Islet precursor cell (in vitro differentiated cells): Measurements from ENCODE around the gene ATP7B.
"Not testable (repeated sequence)": the region's sequence is repeated elsewhere in the genome, so short reads cannot be mapped to it uniquely, and the experiment has no call there.

Experiments used
- DNase-seq: peaks from one replicate; pipeline ENCODE4 v3.0.0-alpha.2; 2018

Gene ATP7B

GRCh38 chr13:52010890-52011631 is at the start of gene ATP7B:
ATP7B (minus strand) TSS chr13:52011450; CDS start chr13:52011337, 113 bp downstream.
- peak; percentile 73 for DNase-seq

GRCh38 chr13:52053460-52053859 is 42.2 kb upstream of the ATP7B start:
- DNase-seq: peak; percentile 64

- DNase-seq: no peak
Measured at GRCh38 chr13:52051400-52051799, 40.1 kb upstream of the ATP7B start.

- no peak for DNase-seq
Measured at GRCh38 chr13:52048516-52048915, 37.3 kb upstream of the ATP7B start.

GRCh38 chr13:52047463-52047862 is 36.2 kb upstream of the ATP7B start:
- no peak for DNase-seq

- no peak for DNase-seq
Measured at GRCh38 chr13:52043675-52044074, 32.4 kb upstream of the ATP7B start.

GRCh38 chr13:52036037-52036436 is 24.8 kb upstream of the ATP7B start:
- DNase-seq: no peak

- DNase-seq: no peak
Measured at GRCh38 chr13:52034616-52035226, 23.5 kb upstream of the ATP7B start.

- DNase-seq: no peak
Measured at GRCh38 chr13:52033039-52033438, 21.8 kb upstream of the ATP7B start.

GRCh38 chr13:52030401-52030800 is 19.2 kb upstream of the ATP7B start:
- DNase-seq: not testable (repeated sequence)

GRCh38 chr13:52029569-52029968 is 18.3 kb upstream of the ATP7B start:
- DNase-seq: no peak

- DNase-seq: no peak
Measured at GRCh38 chr13:52027832-52028231, 16.6 kb upstream of the ATP7B start.

GRCh38 chr13:52026246-52026626 is 15.0 kb upstream of the ATP7B start:
- DNase-seq: no peak

- no peak for DNase-seq
Measured at GRCh38 chr13:52025475-52026245, 14.4 kb upstream of the ATP7B start.

GRCh38 chr13:52024481-52024880 is 13.2 kb upstream of the ATP7B start, which contains the start of gene UTP14C:
UTP14C (plus strand) TSS chr13:52024691; CDS start chr13:52028805, 4,114 bp downstream.
- no peak for DNase-seq

- DNase-seq: no peak
Measured at GRCh38 chr13:52022356-52022755, 11.1 kb upstream of the ATP7B start.

- DNase-seq: no peak
Measured at GRCh38 chr13:52020191-52020590, 8.9 kb upstream of the ATP7B start.

- no peak for DNase-seq
Measured at GRCh38 chr13:52016296-52016695, 5.0 kb upstream of the ATP7B start.

GRCh38 chr13:52012512-52012836 is 1.2 kb upstream of the ATP7B start:
- DNase-seq: no peak

- peak; percentile 100 for DNase-seq
Measured at GRCh38 chr13:52011632-52012511, 622 bp upstream of the ATP7B start, which contains the start of gene ALG11. ALG11 (plus strand) TSS chr13:52012398; CDS start chr13:52012419, 21 bp downstream.

GRCh38 chr13:52009946-52010345 is 1.3 kb downstream of the ATP7B start:
- DNase-seq: no peak

- DNase-seq: no peak
Measured at GRCh38 chr13:52006523-52007245, 4.6 kb downstream of the ATP7B start.
